Measurements from ENCODE around the gene CACNB2. TPM values are rescaled to one million over a fixed set of nuclear protein-coding genes. Genes with fewer than 3 reads are reported as not detected.

The CACNB2 gene
- total and polyA plus RNA-seq, 2 of the 13 experiments (the other 11 are each of a cell fraction or from before 2014, with no cell fraction given), result not detected

DNA sequence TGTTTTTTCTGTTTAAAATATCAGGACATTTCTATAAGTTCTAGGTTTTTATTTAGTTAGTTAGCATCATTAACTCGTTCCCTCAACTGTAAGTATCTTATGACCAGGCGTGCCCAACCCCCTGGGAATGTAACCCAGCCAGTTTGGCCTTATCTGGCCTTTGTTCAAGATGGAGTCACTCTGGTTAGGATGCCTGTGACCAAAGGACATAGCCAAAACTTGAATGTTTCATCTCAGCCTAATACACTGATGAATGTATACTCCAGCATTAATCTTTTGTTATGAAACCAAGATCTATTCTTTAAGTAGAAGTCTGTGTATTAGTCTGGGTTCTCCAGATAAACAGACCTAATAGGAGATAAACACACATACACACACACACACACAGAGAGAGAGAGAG lies 279.7 kb downstream of the CACNB2 start:
- no peak for ATAC-seq
- H3K27ac ChIP-seq (ENCODE audit: extremely low read length, insufficient read depth, low read length), result no peak overlapping the region
- DNase-seq (ENCODE audit: low spot score), result no peak
- no peak overlapping the region for H3K9ac ChIP-seq (ENCODE audit: insufficient read depth, low read depth, low read length)
- ChIA-PET CTCF (ENCODE audit: low intra/inter-chr PET ratio, low total read pairs) (no interaction called here), POLR2A (no interaction called here)
- in situ Hi-C loops (cut with HindIII; ENCODE audit: extremely low pct_ligation_motif_present, low pct_unique_long_range_greater_than_20kb) (no loop called here), intact Hi-C loops (cut with micrococcal nuclease; ENCODE audit: unreplicated experiment) (no loop called here)
- H4K20me1 ChIP-seq (ENCODE audit: insufficient read depth, low read length), result no peaks in the 10 kb centered on the region
- H3K9me3 ChIP-seq (ENCODE audit: low read length), result no peaks in the 10 kb centered on the region
- no peak for FAIRE-seq
- no peaks in the 10 kb centered on the region for H3K79me2 ChIP-seq (ENCODE audit: insufficient read depth, low read length)
- H2AFZ ChIP-seq (ENCODE audit: low read length), result no peak overlapping the region
- no peak overlapping the region for H3K4me3 ChIP-seq (replicated peaks in 1 of 3; ENCODE audit: insufficient read depth in 1 of 3, low read depth in 2 of 3, low read length in 3 of 3)
- no peaks in the 10 kb centered on the region for H3K36me3 ChIP-seq (replicated peaks in 1 of 2; ENCODE audit: control insufficient read depth in 1 of 2, insufficient read depth in 2 of 2, low read length in 2 of 2)
- no TSS peak for BruUV-seq (replicated peaks)
- WGBS (ENCODE audit: low lambda C conversion rate), result 0% methylated on average over 2 of the region's 2 CpGs
- H3K27me3 ChIP-seq (ENCODE audit: control insufficient read depth in 1 of 2, insufficient read depth in 2 of 2, low read length in 2 of 2), result no peaks in the 10 kb centered on the region; a peak in 2 of 5 replicates
- no peaks in the 10 kb centered on the region for H3K4me1 ChIP-seq (ENCODE audit: insufficient read depth, low read length)
- H3K4me2 ChIP-seq (ENCODE audit: low read depth, low read length), result no peak overlapping the region
- TF ChIP-seq ZNF678 (CRISPR knock-in tag; IDR thresholded peaks at IDR 0.05) (no peak), MBD4 (IDR thresholded peaks at IDR 0.05; ENCODE audit: borderline replicate concordance, low read length) (no peak), ZBTB43 (CRISPR knock-in tag; conservative IDR thresholded peaks at IDR 0.05) (no peak), ZNF230 (CRISPR knock-in tag; IDR thresholded peaks at IDR 0.05) (no peak), ZMAT3 (CRISPR knock-in tag; conservative IDR thresholded peaks at IDR 0.05) (no peak), GATAD1 (CRISPR knock-in tag; IDR thresholded peaks at IDR 0.05) (no peak), RFXANK (CRISPR knock-in tag; IDR thresholded peaks at IDR 0.05) (no peak), ZNF580 (CRISPR knock-in tag; IDR thresholded peaks at IDR 0.05; ENCODE audit: borderline replicate concordance, low read depth) (no peak), USF2 (IDR thresholded peaks at IDR 0.05; ENCODE audit: low read depth, low read length) (no peak), USF2 (CRISPR knock-in tag; IDR thresholded peaks at IDR 0.05; ENCODE audit: borderline replicate concordance) (no peak), SETDB1 (CRISPR knock-in tag; IDR thresholded peaks at IDR 0.05; ENCODE audit: borderline replicate concordance) (no peak), ZNF235 (CRISPR knock-in tag; IDR thresholded peaks at IDR 0.05; ENCODE audit: borderline replicate concordance) (no peak), ZFP91 (CRISPR knock-in tag; IDR thresholded peaks at IDR 0.05; ENCODE audit: borderline replicate concordance) (no peak)
- TF ChIP-seq, protein P1, sequence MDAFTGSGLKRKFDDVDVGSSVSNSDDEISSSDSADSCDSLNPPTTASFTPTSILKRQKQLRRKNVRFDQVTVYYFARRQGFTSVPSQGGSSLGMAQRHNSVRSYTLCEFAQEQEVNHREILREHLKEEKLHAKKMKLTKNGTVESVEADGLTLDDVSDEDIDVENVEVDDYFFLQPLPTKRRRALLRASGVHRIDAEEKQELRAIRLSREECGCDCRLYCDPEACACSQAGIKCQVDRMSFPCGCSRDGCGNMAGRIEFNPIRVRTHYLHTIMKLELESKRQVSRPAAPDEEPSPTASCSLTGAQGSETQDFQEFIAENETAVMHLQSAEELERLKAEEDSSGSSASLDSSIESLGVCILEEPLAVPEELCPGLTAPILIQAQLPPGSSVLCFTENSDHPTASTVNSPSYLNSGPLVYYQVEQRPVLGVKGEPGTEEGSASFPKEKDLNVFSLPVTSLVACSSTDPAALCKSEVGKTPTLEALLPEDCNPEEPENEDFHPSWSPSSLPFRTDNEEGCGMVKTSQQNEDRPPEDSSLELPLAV (CRISPR knock-in tag; conservative IDR thresholded peaks at IDR 0.05; ENCODE audit: low read depth), result no peak
- TF ChIP-seq, protein P2, sequence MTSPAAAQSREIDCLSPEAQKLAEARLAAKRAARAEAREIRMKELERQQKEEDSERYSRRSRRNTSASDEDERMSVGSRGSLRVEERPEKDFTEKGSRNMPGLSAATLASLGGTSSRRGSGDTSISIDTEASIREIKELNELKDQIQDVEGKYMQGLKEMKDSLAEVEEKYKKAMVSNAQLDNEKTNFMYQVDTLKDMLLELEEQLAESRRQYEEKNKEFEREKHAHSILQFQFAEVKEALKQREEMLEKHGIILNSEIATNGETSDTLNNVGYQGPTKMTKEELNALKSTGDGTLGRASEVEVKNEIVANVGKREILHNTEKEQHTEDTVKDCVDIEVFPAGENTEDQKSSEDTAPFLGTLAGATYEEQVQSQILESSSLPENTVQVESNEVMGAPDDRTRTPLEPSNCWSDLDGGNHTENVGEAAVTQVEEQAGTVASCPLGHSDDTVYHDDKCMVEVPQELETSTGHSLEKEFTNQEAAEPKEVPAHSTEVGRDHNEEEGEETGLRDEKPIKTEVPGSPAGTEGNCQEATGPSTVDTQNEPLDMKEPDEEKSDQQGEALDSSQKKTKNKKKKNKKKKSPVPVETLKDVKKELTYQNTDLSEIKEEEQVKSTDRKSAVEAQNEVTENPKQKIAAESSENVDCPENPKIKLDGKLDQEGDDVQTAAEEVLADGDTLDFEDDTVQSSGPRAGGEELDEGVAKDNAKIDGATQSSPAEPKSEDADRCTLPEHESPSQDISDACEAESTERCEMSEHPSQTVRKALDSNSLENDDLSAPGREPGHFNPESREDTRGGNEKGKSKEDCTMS (CRISPR knock-in tag; conservative IDR thresholded peaks at IDR 0.05), result no peak
- TF ChIP-seq, protein P3, sequence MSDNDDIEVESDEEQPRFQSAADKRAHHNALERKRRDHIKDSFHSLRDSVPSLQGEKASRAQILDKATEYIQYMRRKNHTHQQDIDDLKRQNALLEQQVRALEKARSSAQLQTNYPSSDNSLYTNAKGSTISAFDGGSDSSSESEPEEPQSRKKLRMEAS (IDR thresholded peaks at IDR 0.05), result no peak
